Smooth muscle cell (in vitro differentiated cells): Measurements from ENCODE around the gene CTR9. TPM values are rescaled to one million over a fixed set of nuclear protein-coding genes. Genes with fewer than 3 reads are reported as not detected.

Experiments
- DNase-seq: peaks from one replicate; lab custom pipeline; 2025; ENCODE audit not compliant: unreplicated experiment; lab: John Stamatoyannopoulos, UW
- H2AFZ ChIP-seq: fragments of 200-600 bp; sonication (generic); 2 replicates; pipeline ENCODE4 v1.6.0; 2016; ENCODE audit warnings: antibody characterized with exemption, low read depth, mild to moderate bottlenecking
- H3F3A ChIP-seq: fragments of 200-600 bp; sonication (generic); 2 replicates; pipeline ENCODE4 v1.6.0; 2017; ENCODE audit warnings: antibody characterized with exemption, low read depth
- H3K27ac ChIP-seq: fragments of 200-600 bp; sonication (generic); 2 replicates; pipeline ENCODE4 v1.5.1; 2016; ENCODE audit warnings: low read depth, mild to moderate bottlenecking
- H3K27me3 ChIP-seq: fragments of 200-600 bp; sonication (generic); 2 replicates; pipeline ENCODE4 v1.6.1; 2016; ENCODE audit warnings: low read depth, mild to moderate bottlenecking
- H3K36me3 ChIP-seq: fragments of 200-600 bp; sonication (generic); 2 replicates; pipeline ENCODE4 v1.5.1; 2016; ENCODE audit warnings: low read depth
- H3K4me1 ChIP-seq: fragments of 200-600 bp; sonication (generic); 2 replicates; pipeline ENCODE4 v1.5.1; 2016; ENCODE audit warnings: low read depth
- H3K4me2 ChIP-seq: fragments of 200-600 bp; sonication (generic); 2 replicates; pipeline ENCODE4 v1.6.0; 2016; ENCODE audit warnings: mild to moderate bottlenecking
- H3K4me3 ChIP-seq: fragments of 200-600 bp; sonication (generic); 2 replicates; pipeline ENCODE4 v1.5.1; 2016; ENCODE audit warnings: mild to moderate bottlenecking
- H3K79me2 ChIP-seq: fragments of 200-600 bp; sonication (generic); 2 replicates; pipeline ENCODE4 v1.6.0; 2016; ENCODE audit warnings: low read depth, mild to moderate bottlenecking
- H3K9ac ChIP-seq: fragments of 200-600 bp; sonication (generic); 2 replicates; pipeline ENCODE4 v1.6.0; 2016; ENCODE audit warnings: low read depth
- H3K9me3 ChIP-seq: fragments of 200-600 bp; sonication (generic); replicated peaks from 2 replicates; pipeline ENCODE4 v1.5.1; 2016; ENCODE audit warnings: low read depth
- H4K20me1 ChIP-seq: fragments of 200-600 bp; sonication (generic); 2 replicates; pipeline ENCODE4 v1.6.0; 2016; ENCODE audit warnings: low read depth
- CTCF ChIP-seq: fragments of 200-600 bp; sonication (generic); IDR thresholded peaks from 2 replicates; pipeline ENCODE4 v1.5.1; 2017; ENCODE audit warnings: borderline replicate concordance, mild to moderate bottlenecking, antibody characterized with exemption; ENCODE audit not compliant: insufficient read depth, poor library complexity, severe bottlenecking
- WGBS: methylation state at CpG from one replicate; pipeline ENCODE4 v1.1.7; 2016; ENCODE audit warnings: low lambda C conversion rate; 5-methylcytosine and 5-hydroxymethylcytosine counted together
- polyA plus RNA-seq: library from polyadenylated mRNA; unstranded; fragments of >200 nt; fragmentation: Nextera tagmentation; extraction: Ambion mirVana; gene quantifications from 2 replicates; pipeline ENCODE4 v1.2.1, GENCODE V29; 2016
- total RNA-seq: library from RNA; depleted of rRNA; stranded (reverse); fragments of >200 nt; gene quantifications from 2 replicates; pipeline ENCODE4 v1.2.3, GENCODE V29; 2014

The CTR9 gene
- total and polyA plus RNA-seq, 2 experiments from 2014 or later: 25.1 to 27.5 TPM

GRCh38 chr11:10728154-10728553, 22.9 kb upstream of the CTR9 start:
- no peaks in the 10 kb centered on the region for H3K9me3 ChIP-seq
- no peak overlapping the region for H3K4me3 ChIP-seq
- peak overlapping the region; percentile 58 for H3K27ac ChIP-seq
- no peak overlapping the region for H2AFZ ChIP-seq
- no peaks in the 10 kb centered on the region for H3K36me3 ChIP-seq
- no peaks in the 10 kb centered on the region for H3K27me3 ChIP-seq
- H3K79me2 ChIP-seq: no peaks in the 10 kb centered on the region
- no peak overlapping the region for H3K9ac ChIP-seq
- no peaks in the 10 kb centered on the region for H4K20me1 ChIP-seq
- H3K4me2 ChIP-seq: peak overlapping the region; percentile 84
- TF ChIP-seq CTCF: no peak
- peaks cover 9% of the 10 kb centered on the region for H3K4me1 ChIP-seq
- WGBS: 50% methylated on average over 3 of the region's 3 CpGs
- H3F3A ChIP-seq: peaks cover 7% of the 10 kb centered on the region
- no peak for DNase-seq

GRCh38 chr11:10728789-10729472, 22.1 kb upstream of the CTR9 start:
- peak; percentile 25 for DNase-seq

GRCh38 chr11:10730151-10730550, 20.9 kb upstream of the CTR9 start:
- Histone ChIP-seq H3K4me2 (no peak overlapping the region), H3K4me3 (no peak overlapping the region), H3K27ac (no peak overlapping the region)

More at GRCh38 chr11:10728789-10729472, 22.1 kb upstream of the CTR9 start:
- no peaks in the 10 kb centered on the region for H4K20me1 ChIP-seq
- no peak for TF ChIP-seq CTCF
- H3K27me3 ChIP-seq: no peaks in the 10 kb centered on the region
- H3K9ac ChIP-seq: no peak overlapping the region
- no peaks in the 10 kb centered on the region for H3K9me3 ChIP-seq
- 5% methylated on average over 20 of the region's 20 CpGs for WGBS
- H3K4me2 ChIP-seq: peak overlapping the region; percentile 84
- peak overlapping the region; percentile 49 for H3K4me3 ChIP-seq
- H3K4me1 ChIP-seq: peaks cover 9% of the 10 kb centered on the region
- H3K36me3 ChIP-seq: no peaks in the 10 kb centered on the region
- peak overlapping the region; percentile 13 for H2AFZ ChIP-seq
- H3K79me2 ChIP-seq: no peaks in the 10 kb centered on the region
- peak overlapping the region; percentile 58 for H3K27ac ChIP-seq
- H3F3A ChIP-seq: peaks cover 7% of the 10 kb centered on the region

More at GRCh38 chr11:10730151-10730550, 20.9 kb upstream of the CTR9 start:
- Histone ChIP-seq H3K27me3 (no peaks in the 10 kb centered on the region), H2AFZ (no peak overlapping the region), H3K79me2 (no peaks in the 10 kb centered on the region), H3K4me1 (peaks cover 9% of the 10 kb centered on the region), H3K9ac (no peak overlapping the region), H3K9me3 (no peaks in the 10 kb centered on the region), H4K20me1 (no peaks in the 10 kb centered on the region), H3F3A (peaks cover 7% of the 10 kb centered on the region), H3K36me3 (no peaks in the 10 kb centered on the region)
- DNase-seq: no peak
- WGBS: 93% methylated on average over 3 of the region's 3 CpGs
- no peak for TF ChIP-seq CTCF
